HEK293 (cell line): ENCODE results near the gene OAT.

Experiments used
- CTCF ChIA-PET: fragments of 350-600 bp; formaldehyde crosslinking; extraction: SDS; loops from one replicate; lab custom pipeline; 2021; ENCODE audit warnings: antibody characterized with exemption; lab: Yijun Ruan, JAX
- POLR2A ChIA-PET: fragments of 300-600 bp; formaldehyde crosslinking; extraction: SDS; loops from one replicate; lab custom pipeline; 2020; ENCODE audit warnings: antibody characterized with exemption, inconsistent platforms; lab: Yijun Ruan, JAX
- H3K27ac ChIP-seq: fragments of 200-500 bp; sonication (Bioruptor generic); 2 replicates; pipeline ENCODE4 v1.5.1; 2014; ENCODE audit warnings: low read depth, low read length, control low read depth, inconsistent platforms; ENCODE audit errors: extremely low read depth
- H3K36me3 ChIP-seq, 2 experiments: fragments of 200-500 bp in 1 of 2; sonication (Bioruptor generic) in 1 of 2; 1 replicate in 1 of 2; 2 replicates in 1 of 2; pipeline ENCODE4 v1.5.1; 2014 to 2017; ENCODE audit warnings: inconsistent platforms in 2 of 2, low read length in 2 of 2; ENCODE audit not compliant: control insufficient read depth in 2 of 2, insufficient read depth in 1 of 2
- H3K4me1 ChIP-seq: fragments of 200-500 bp; sonication (Bioruptor generic); 2 replicates; pipeline ENCODE4 v1.5.1; 2014; ENCODE audit warnings: mild to moderate bottlenecking, low read length, inconsistent platforms; ENCODE audit not compliant: control insufficient read depth, insufficient read depth
- H3K4me3 ChIP-seq: 2 replicates; pipeline ENCODE4 v1.5.1; 2011; ENCODE audit warnings: low read depth, mild to moderate bottlenecking, control low read depth, low read length, moderate library complexity
- H3K9me3 ChIP-seq: fragments of 200-500 bp; sonication (Bioruptor generic); 2 replicates; pipeline ENCODE4 v1.5.1; 2014; ENCODE audit warnings: low read depth, low read length, inconsistent platforms; ENCODE audit not compliant: control insufficient read depth, insufficient read depth
- HOXD13 ChIP-seq: sonication (generic); formaldehyde crosslinking; IDR thresholded peaks from 2 replicates; pipeline ENCODE4 v1.8.0; 2022; ENCODE audit warnings: missing genetic modification reagents, borderline replicate concordance
- PBX3 ChIP-seq: sonication (generic); formaldehyde crosslinking; IDR thresholded peaks from 2 replicates; pipeline ENCODE4 v1.8.1; 2022; ENCODE audit warnings: mild to moderate bottlenecking, moderate library complexity, missing genetic modification reagents
- PRDM6 ChIP-seq: fragments of 450-650 bp; formaldehyde crosslinking; IDR thresholded peaks from 2 replicates; pipeline ENCODE4 v1.5.1; 2017; ENCODE audit warnings: missing biosample characterization, missing genetic modification characterization
- SP3 ChIP-seq: fragments of 450-650 bp; formaldehyde crosslinking; IDR thresholded peaks from 2 replicates; pipeline ENCODE4 v1.5.1; 2016; ENCODE audit warnings: missing biosample characterization, missing genetic modification characterization
- ZFP3 ChIP-seq: fragments of 450-650 bp; formaldehyde crosslinking; IDR thresholded peaks from 2 replicates; pipeline ENCODE4 v1.5.1; 2016; ENCODE audit warnings: low read depth, missing biosample characterization, missing genetic modification characterization
- ZFP37 ChIP-seq: fragments of 450-650 bp; formaldehyde crosslinking; IDR thresholded peaks from 2 replicates; pipeline ENCODE4 v1.5.1; 2016; ENCODE audit warnings: missing biosample characterization, missing genetic modification characterization
- ZNF132 ChIP-seq: fragments of 450-650 bp; formaldehyde crosslinking; IDR thresholded peaks from 2 replicates; pipeline ENCODE4 v1.5.1; 2017; ENCODE audit warnings: missing biosample characterization, missing genetic modification characterization, borderline replicate concordance
- ZNF146 ChIP-seq: fragments of 450-650 bp; formaldehyde crosslinking; IDR thresholded peaks from 2 replicates; pipeline ENCODE4 v1.5.1; 2016; ENCODE audit warnings: missing biosample characterization, missing genetic modification characterization
- ZNF16 ChIP-seq: fragments of 450-650 bp; formaldehyde crosslinking; IDR thresholded peaks from 2 replicates; pipeline ENCODE4 v1.5.1; 2016; ENCODE audit warnings: low read depth, missing biosample characterization, missing genetic modification characterization
- ZNF280D ChIP-seq: fragments of 450-650 bp; formaldehyde crosslinking; IDR thresholded peaks from 2 replicates; pipeline ENCODE4 v1.5.1; 2016; ENCODE audit warnings: missing biosample characterization, missing genetic modification characterization
- ZNF341 ChIP-seq: fragments of 450-650 bp; formaldehyde crosslinking; IDR thresholded peaks from 2 replicates; pipeline ENCODE4; 2016; ENCODE audit warnings: low read depth, missing biosample characterization, missing genetic modification characterization
- ZNF366 ChIP-seq: fragments of 450-650 bp; formaldehyde crosslinking; conservative IDR thresholded peaks from 2 replicates; pipeline ENCODE4 v1.5.1; 2016; ENCODE audit warnings: missing biosample characterization, missing genetic modification characterization
- ZNF426 ChIP-seq: fragments of 450-650 bp; formaldehyde crosslinking; IDR thresholded peaks from 2 replicates; pipeline ENCODE4 v1.5.1; 2017; ENCODE audit warnings: missing biosample characterization, missing genetic modification characterization, mild to moderate bottlenecking, inconsistent platforms, moderate library complexity
- ZNF433 ChIP-seq: fragments of 450-650 bp; formaldehyde crosslinking; IDR thresholded peaks from 2 replicates; pipeline ENCODE4 v1.5.1; 2016; ENCODE audit warnings: missing biosample characterization, missing genetic modification characterization, low read depth
- ZNF530 ChIP-seq: fragments of 450-650 bp; formaldehyde crosslinking; IDR thresholded peaks from 2 replicates; pipeline ENCODE4 v1.5.1; 2016; ENCODE audit warnings: low read depth, missing biosample characterization, missing genetic modification characterization
- ZNF629 ChIP-seq: fragments of 450-650 bp; formaldehyde crosslinking; IDR thresholded peaks from 2 replicates; pipeline ENCODE4 v1.5.1; 2017; ENCODE audit warnings: missing biosample characterization, missing genetic modification characterization
- ZNF677 ChIP-seq: fragments of 450-650 bp; IDR thresholded peaks from 2 replicates; pipeline ENCODE4 v1.5.0; 2018; ENCODE audit warnings: missing biosample characterization, mild to moderate bottlenecking, missing genetic modification characterization, moderate library complexity
- ZNF777 ChIP-seq: fragments of 450-650 bp; formaldehyde crosslinking; IDR thresholded peaks from 2 replicates; pipeline ENCODE4 v1.5.1; 2017; ENCODE audit warnings: missing biosample characterization, missing genetic modification characterization, borderline replicate concordance
- ZNF843 ChIP-seq: fragments of 450-650 bp; formaldehyde crosslinking; IDR thresholded peaks from 2 replicates; pipeline ENCODE4 v1.5.1; 2016; ENCODE audit warnings: missing biosample characterization, missing genetic modification characterization
- ZSCAN18 ChIP-seq: fragments of 450-650 bp; formaldehyde crosslinking; IDR thresholded peaks from 2 replicates; pipeline ENCODE4 v1.5.1; 2016; ENCODE audit warnings: missing biosample characterization, missing genetic modification characterization

The OAT gene

GRCh38 chr10:124394583-124394982, 24.1 kb downstream of the OAT start (continued):
- TF ChIP-seq ZNF280D (tag by site-specific recombination): no peak
- no peak for TF ChIP-seq SP3
- TF ChIP-seq ZNF629 (tag by site-specific recombination): no peak

GRCh38 chr10:124392626-124393342, 25.9 kb downstream of the OAT start:
- POLR2A ChIA-PET: no interaction called here
- Histone ChIP-seq H3K27ac (no peak overlapping the region), H3K4me3 (no peak overlapping the region), H3K4me1 (no peaks in the 10 kb centered on the region; the same call in 1 of the 2 replicates), H3K9me3 (no peaks in the 10 kb centered on the region), H3K36me3 (peaks cover 7 to 13% of the 10 kb centered on the region in 2 experiments; a peak in 2 of 3 replicates)
- TF ChIP-seq HOXD13 (CRISPR knock-in tag): no peak
- TF ChIP-seq ZNF132 (tag by site-specific recombination): no peak
- TF ChIP-seq PBX3 (CRISPR knock-in tag): no peak
- no peak for TF ChIP-seq PRDM6
- TF ChIP-seq ZFP37: no peak
- TF ChIP-seq ZSCAN18: no peak
- no peak for TF ChIP-seq ZNF530 (tag by site-specific recombination)
- no peak for TF ChIP-seq ZNF777 (tag by site-specific recombination)
- TF ChIP-seq ZNF341 (tag by site-specific recombination): no peak
- TF ChIP-seq ZNF146 (tag by site-specific recombination): no peak
- no peak for TF ChIP-seq ZNF433 (tag by site-specific recombination)
- no peak for TF ChIP-seq ZNF366 (tag by site-specific recombination)
- TF ChIP-seq ZNF426 (tag by site-specific recombination): no peak
- TF ChIP-seq ZNF16: no peak
- TF ChIP-seq ZFP3: no peak
- TF ChIP-seq ZNF843: no peak
- TF ChIP-seq ZNF677 (tag by site-specific recombination): no peak
- CTCF ChIA-PET: interaction anchor here (1.1 to 8.3 kb wide), 3 partner anchors 20 to 810 kb away, joined by 4 to 160 read pairs (median 5); no protein-coding TSS in a partner anchor
